Measurements from ENCODE around the gene PRR13. TPM values are rescaled to one million over a fixed set of nuclear protein-coding genes. Genes with fewer than 3 reads are reported as not detected.
"Not testable (repeated sequence)": the region's sequence is repeated elsewhere in the genome, so short reads cannot be mapped to it uniquely, and the experiment has no call there.

Gene PRR13
- polyA plus RNA-seq, 4 donors, result 186 to 223 (median 206) TPM

DNA sequence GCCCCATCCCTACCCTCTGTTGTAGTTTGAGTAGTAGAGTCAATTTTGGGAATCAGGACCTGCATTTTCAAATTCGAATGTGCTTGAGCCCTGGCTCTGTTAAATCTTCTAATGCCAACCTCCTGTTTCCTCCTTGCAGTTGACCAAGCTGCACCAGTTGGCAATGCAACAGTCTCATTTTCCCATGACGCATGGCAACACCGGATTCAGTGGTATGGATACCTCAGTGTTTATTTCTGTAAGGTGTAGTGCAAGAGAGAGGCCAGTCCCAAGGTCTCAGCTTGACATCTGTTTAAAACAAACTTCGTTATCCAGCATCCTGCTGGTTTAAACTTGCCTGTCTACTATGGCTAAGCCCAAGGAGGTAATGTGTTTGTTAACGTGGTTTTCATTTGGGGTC, 25.5 kb downstream of the PRR13 start:
- no peak for DNase-seq (ENCODE audit: low read depth in 4 of 4, low spot score in 3 of 4)

DNA sequence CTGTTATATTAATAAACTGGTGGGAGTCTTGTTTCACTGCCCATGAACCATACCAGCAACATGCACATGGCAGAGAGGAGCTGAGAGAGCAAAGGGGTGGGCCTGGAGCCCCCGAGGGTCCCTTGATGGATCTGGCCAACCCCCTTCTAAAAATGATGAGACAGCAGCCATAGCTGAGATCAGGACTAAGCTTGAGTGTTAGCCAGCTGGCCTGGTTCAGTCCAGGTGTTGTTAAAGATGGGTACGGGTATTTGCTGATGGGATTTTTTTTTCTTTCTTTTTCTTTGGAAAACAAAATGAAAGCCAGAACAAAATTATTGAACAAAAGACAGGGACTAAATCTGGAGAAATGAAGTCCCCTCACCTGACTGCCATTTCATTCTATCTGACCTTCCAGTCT, 26.3 kb downstream of the PRR13 start:
- no peak for DNase-seq (ENCODE audit: low read depth in 4 of 4, low spot score in 3 of 4)

DNA sequence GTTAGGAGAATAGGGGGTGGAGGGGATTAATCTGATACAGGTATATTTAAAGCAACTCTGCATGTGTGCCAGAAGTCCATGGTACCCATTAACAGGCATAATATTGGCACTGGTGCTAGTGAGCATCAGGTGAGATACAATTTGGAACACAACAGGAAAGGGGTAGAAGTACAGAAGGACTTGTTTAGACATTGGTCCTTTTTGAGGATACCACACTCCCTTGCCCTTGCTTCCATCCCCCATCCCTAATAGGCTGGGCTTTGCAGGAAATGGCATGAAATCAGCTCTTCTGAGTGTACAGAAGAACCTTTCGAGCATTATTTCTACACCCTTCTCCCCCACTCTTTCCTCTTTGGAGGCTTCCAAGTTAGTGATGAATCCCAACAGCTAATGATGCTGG, 26.7 kb downstream of the PRR13 start:
- DNase-seq (ENCODE audit: low read depth in 4 of 4, low spot score in 3 of 4), result no peak

DNA sequence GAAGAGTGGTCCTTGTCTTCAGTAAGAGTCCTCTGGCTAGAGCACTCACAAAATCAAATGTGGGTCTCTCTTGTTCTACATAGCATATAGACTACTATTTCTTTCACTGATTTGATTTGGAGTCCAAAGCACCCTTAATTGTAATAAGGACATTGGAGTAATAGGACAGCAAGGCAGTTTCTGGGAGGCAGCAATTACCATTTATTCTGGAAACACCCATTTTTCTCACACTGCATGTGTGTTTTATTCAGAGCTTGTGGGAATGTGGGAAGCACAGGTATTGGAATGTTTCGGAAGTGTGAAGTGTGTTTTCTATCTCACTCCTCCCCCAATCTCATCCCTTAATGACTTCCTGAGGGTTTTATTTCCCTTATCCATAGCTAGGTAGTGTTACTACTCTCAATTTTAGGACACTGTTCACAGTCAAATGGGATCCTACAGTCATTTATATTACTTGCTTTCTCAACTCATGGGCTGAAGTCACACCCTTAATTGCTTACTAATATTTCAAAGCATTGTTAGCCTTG, 30.6 kb downstream of the PRR13 start:
- no peak for DNase-seq (ENCODE audit: low read depth in 4 of 4, low spot score in 3 of 4)

DNA sequence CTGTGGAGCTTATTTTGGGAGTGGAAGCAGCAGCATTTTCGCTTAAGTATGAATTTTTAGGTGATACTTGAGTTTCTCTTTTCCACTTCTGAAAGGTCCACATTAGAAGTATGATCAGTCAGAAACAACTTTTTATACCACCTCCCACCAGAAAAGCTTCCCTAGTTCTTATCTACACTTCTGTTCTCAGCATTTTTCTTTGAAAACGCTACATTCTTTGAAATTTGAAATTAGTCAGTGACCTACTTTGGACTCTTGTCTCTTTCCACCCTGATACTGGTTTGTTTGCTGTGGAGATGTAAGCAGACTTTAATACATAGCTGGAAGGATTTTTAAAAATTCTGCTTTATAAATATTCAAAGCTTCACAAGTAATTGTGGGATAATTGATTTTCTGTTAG, 32.5 kb downstream of the PRR13 start:
- DNase-seq (ENCODE audit: low read depth in 4 of 4, low spot score in 3 of 4), result no peak

DNA sequence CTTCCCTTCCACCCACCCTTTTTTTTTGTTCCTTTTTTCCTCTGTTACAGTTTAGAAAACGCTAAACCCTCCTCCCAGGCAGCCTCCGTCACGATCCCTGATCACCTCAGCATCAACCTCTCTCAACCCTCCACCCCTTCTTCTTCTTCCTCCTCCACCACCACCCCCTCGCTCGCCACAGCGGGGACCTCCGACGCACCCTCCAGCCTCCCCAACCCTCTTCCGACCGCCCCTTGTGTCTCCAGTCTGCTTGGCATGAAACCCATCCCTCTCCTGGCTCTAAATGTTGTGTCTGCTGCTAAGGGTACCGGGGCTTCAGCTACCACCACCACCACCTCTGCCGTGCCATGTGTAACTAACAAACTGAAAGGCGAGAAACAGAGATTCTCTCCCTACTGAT, 33.3 kb downstream of the PRR13 start:
- DNase-seq (ENCODE audit: low read depth in 4 of 4, low spot score in 3 of 4), result no peak

DNA sequence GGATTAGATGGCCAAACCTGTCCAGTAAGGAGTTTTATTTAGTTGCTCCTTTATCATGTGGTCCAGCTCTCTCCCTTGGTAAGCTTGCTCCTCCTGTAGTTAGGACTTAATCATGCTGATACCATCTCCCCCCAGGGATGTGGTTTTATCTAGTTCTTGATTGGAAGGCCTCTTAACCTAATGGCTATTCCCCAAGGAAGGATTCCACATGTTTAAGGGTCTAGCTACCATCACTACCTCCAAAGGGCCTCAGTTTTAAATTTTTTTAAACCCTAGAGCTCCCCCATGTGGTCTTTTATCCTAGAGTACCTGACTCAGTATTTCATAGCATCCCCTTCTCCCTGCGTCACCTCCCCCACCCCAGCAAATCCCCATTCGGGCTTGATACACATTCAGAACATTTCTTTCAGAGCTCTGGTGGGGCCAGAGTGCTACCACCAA, 35.3 kb downstream of the PRR13 start:
- no peak for DNase-seq (ENCODE audit: low read depth in 4 of 4, low spot score in 3 of 4)

DNA sequence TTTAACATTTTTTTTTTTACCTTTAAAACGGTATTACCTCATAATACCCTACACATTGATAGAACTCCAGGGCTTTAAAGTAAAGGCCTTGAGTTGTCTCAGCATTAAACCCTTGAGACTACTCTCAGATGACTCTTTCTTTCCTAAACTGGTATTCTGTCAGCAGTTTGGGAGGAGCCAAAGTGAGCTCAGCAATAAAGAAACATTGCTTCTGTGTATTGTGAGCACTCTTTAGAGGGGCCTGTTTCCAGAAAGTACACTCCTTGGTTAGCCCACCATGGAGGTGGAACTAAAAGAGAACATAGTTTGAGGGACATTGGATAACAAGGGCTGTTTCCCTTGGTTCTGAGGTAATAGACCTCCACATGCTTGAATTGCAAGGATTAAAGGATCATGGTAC, 37.3 kb downstream of the PRR13 start:
- DNase-seq (ENCODE audit: low read depth in 4 of 4, low spot score in 3 of 4), result no peak

DNA sequence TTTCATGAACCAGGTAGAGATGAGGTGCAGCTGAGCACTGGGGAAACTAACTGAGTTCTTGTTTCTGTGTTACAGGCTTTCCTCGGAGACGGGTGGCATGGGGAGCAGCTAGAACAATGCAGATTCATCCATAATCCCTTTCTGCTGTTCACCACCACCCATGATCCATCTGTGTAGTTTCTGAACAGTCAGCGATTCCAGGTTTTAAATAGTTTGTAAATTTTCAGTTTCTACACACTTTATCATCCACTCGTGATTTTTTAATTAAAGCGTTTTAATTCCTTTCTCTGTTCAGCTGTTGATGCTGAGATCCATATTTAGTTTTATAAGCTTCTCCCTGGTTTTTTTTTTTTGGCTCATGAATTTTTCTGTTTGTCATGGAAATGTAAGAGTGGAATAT, 37.8 kb downstream of the PRR13 start:
- DNase-seq (ENCODE audit: low read depth in 4 of 4, low spot score in 3 of 4), result no peak

DNA sequence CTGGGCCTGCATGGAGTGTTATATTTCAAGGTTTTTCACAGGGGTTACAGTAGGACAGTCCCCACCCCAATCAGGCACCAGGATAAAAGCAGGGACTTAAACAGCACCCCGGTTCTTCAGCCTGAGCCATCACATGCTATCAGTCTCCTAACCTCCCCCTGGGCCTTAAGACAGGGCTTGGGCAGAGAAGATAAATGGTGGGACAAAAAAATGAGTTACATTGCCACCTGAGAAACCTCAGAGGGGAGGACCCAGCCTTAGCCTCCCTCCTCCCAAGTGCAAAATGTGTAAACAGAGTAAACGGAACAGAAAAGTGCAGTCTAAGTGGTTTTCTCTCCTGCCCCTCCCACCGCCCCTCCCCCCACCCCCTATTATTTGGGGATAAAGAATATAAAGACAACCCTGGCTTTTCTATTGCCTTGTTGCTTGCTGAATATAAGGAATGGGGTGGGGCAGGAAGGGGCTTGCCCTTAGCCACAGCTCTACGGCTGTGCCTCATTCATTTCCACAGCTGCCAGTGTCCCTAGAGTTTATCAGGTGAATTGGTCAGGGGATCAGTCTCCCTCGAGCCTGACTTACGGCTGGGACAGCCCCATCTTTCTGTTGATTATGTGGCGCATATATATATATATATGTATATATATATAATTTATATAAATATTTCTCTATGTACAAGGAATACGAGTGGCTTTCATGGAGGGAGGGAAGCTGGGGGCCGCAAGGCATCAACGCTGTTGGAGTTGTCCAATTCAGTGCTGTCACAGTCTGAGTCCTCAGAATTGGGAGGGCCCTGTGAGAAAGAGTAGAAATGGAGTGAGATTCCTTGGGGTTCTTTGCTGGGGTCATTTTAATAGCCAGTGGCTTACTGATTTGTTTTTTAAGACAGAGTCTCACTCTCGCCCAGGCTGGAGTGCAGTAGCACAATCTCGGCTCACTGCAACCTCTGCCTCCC, 39.2 kb downstream of the PRR13 start:
- DNase-seq (ENCODE audit: low read depth in 4 of 4, low spot score in 3 of 4), result no peak

DNA sequence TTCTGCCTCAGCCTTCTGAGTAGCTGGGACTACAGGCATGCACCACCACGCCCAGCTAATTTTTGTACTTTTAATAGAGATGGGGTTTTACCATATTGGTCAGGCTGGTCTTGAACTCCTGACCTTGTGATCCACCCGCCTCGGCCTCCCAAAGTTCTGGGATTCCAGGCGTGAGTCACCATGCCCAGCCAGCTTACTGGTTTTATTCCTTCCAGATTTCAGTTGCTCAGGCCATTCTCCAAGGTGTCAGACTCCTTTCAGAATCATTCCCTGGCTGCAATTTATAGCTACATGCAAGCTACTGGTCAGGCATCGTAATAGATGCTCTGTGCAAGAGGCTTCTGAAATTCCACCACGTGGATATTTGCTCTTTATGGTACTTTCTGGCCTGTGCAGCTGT, 39.9 kb downstream of the PRR13 start:
- DNase-seq (ENCODE audit: low read depth in 4 of 4, low spot score in 3 of 4), result not testable (repeated sequence)

DNA sequence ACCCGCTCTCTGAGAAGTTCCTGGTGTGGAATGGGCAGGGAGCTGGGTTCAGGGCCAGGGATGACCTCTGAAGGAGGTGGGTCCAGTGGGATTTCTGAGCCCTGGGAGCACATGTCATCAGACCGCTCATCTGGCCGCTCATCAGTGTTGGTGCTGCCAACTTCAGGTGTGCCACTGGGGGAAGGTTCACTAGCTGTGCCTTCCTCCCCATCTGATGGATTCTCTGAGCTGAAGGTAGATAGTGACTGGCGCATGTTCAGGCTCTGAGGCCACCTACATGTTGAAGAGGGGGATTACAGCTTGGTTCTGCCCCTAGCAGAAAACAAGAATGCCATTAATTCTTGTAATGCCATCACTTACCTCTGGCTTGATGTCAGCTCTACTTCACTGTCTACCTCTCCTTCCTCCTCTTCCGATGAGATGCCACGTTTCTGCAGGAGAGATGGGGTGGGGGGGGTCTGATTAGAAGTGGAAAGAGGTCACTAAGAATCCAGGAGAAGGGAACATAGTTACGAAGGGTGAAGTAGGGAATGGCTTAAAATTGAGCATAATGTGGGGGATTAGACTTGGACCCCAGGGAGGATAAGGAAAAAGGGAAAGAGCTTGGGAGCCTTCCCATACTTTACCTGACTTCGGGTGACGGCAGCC, 40.5 kb downstream of the PRR13 start:
- no peak for DNase-seq (ENCODE audit: low read depth in 4 of 4, low spot score in 3 of 4)

DNA sequence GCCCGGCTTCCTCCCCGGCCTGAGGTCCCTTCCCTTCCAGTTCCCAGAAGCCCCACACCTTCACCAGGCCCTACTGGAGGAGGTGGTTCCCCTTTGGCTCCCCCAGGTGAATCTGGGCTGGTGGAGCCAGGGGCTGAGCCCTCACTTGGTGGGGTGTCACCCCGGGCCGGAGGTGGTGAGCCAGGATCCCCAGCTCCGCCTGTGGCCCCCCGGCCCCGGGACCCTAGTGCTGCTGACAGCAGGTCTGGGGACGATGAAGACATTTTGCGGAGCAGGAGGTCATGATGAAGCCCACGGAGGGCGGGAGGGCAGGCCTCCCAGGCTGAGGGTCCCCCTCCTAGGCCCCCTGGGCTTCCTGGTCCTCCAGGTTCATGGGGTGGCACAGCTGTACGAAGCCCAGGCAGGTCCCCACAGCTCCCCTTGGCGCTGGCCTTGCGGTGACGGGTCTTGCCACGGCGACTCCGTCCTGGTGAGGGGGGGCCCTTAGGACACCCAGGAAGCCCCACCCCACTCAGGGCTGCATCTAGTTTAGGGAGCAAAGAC, 41.2 kb downstream of the PRR13 start:
- no peak for DNase-seq (ENCODE audit: low read depth in 4 of 4, low spot score in 3 of 4)

DNA sequence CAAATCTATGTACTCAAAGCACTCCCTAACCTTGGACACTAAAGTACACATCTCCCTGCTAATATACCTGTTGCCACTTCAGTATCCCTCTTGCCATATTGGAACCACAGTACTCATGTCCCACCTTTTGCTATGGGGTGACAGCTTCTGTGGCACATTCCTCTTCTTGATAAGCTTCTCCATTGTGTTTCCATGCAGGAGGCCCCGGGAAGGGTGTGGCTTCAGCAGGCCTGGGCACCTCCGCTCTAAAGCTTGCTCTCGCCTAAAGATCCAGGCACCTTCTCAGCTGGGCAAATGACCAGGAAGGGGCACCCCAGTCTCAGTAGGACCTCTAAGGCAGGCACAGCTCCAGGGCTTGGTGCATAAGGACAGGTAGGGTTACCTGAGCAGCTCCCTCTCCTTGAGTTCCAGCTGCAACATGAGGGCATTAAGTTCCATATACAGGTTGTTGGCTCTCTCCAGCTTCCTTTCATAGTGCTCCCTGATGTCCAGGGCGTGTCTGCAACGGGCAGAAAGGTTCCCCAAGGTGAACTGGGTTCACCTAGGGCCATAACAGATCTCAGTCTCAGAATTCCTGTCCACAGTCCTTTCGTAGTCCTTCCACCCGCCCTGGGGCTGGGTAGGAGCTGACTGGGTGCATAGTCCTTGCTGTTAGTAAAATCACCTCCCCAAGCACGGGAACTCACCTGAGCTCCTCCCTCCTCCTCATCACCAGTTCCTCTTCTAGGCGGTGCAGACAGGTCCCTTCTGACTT, 41.9 kb downstream of the PRR13 start:
- DNase-seq (ENCODE audit: low read depth in 4 of 4, low spot score in 3 of 4), result no peak

DNA sequence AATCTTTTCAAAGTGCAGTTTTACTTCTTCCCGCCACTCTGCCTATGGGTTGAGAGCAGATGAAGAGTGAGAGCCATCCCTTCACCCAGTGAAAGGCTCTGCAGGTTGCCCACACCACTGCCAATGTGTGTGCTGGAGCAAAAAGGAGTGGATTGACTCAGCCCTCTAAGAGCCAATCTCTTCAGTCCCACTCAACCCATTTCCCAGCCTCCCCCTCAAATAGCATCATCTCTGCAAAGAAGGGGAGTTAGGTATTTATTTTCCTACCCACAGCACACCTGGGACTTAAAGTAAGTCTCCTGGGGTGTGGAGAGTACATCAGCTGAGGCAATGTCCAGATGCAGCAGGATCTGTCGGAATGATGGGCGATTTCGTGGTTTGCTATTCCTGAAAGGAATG, 42.4 kb downstream of the PRR13 start:
- no peak for DNase-seq (ENCODE audit: low read depth in 4 of 4, low spot score in 3 of 4)

DNA sequence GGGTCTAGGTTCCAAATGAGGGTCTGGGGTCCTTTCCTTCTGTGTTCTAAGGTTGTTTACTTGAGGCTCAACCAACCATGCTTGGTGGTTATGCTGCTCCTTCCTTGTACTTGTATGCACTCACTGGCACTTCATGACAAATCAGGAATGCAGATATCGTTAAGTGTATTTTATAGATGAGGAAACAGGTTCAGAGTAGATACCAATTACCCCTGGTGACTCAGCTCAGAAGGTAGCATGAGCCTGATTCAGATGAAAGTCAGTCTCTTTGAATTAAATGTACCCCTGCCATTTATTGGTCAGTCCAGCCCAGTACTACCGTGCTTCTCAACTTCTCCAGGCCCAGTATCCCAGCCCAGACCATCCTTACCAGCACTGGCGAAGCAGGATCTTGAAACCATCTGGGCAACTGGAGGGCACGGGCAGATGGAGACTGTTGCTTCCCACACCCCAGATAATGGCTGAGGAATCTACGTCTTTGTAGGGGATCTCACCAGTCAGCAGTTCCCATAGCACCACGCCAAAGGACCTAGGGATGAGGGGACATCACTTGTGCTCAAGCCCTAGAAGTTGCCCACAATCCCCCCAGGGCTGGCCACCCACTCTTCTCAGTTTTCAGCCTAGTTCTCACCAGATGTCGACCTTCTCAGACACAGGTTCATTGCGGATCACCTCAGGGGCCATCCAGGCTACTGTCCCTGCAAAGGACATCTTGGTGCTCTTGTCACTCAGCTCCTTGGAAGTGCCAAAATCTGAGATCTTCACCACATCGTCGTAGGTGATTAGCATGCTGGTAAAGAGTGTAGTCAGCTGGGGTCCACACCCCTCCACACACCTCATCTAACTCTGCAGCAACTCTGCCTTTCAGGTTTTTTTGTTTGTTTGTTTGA, 43.4 kb downstream of the PRR13 start:
- no peak for DNase-seq (ENCODE audit: low read depth in 4 of 4, low spot score in 3 of 4)

DNA sequence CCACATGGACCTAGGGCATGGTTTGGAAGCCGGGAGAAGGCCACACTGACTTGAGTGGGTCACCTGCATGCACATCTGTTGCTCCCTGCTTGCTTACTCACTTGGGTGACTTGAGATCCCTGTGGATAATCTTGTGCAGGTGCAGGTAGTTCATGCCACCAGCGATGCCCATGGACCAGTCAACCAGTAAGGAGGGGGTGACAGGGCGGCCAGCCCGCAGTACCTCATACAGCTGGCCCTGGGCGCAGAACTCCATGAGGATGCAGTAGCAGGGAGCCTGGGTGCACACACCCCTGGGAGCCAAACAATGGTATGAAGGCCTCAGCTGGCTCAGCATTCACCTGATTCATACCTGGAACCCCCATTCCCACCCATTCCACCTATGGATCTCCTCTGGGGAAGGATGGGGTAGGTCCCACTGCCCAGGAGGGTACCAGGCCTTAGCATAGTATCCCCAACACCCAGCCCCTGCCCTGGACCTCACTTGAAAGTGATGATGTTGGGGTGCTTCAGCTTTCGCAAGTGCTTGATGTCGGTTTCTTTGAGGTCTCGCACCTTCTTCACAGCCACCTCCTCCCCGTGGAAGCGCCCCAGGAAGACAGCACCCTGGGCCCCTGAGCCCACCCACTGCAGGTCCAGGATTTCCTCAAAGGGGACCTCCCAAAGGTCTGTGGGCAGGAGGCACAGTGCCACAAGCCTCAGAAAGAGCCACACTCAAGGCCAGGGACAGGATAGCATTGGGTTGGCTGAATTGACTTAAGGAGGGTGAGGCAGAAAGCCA, 44.6 kb downstream of the PRR13 start:
- DNase-seq (ENCODE audit: low read depth in 4 of 4, low spot score in 3 of 4), result no peak

DNA sequence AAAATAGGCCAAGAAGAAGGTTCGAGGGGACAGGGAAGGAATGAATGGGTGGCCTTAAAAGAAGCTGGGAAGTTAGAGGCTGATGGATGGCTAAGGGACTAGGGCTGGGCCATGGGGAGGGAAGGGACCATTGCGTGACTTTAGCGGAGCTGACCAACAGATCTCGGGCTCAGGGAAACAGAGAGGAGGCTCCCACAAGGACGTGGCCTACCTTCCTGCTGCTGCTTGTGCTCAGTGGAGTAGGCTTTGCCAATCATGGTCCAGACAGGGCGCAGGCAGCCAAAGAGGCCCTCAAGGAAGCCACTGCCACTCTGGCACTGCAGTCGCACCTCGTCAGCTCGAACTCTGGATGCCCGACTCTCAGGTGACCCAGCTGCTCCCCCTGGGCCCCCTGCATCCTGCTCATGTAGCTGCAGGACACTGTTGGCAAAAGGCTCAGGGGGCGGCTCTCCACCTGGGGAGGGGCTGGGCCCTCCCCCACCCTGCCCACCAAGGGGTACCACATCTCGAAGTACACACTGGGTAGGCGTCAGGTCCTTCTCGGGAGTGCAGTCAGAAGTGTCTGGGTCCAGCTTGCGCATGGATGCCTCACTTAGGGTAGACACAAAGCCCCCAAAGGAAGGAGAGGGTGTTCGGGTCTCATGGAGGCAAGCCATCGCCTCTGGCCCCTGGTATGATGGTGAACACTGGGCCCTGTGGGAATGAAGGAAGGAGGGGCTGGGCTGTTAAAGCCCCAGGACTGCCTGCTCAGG, 45.4 kb downstream of the PRR13 start:
- DNase-seq (ENCODE audit: low read depth in 4 of 4, low spot score in 3 of 4), result no peak
